HG02943 (cell line): ENCODE measurements around the gene RBM12.

ENCODE experiments used
- ATAC-seq: cut with Tn5 transposase; IDR thresholded peaks from one replicate; pipeline ENCODE4 v1.9.1; 2021; ENCODE audit warnings: mild to moderate bottlenecking, low read depth, moderate library complexity; ENCODE audit not compliant: unreplicated experiment

The RBM12 gene

DNA sequence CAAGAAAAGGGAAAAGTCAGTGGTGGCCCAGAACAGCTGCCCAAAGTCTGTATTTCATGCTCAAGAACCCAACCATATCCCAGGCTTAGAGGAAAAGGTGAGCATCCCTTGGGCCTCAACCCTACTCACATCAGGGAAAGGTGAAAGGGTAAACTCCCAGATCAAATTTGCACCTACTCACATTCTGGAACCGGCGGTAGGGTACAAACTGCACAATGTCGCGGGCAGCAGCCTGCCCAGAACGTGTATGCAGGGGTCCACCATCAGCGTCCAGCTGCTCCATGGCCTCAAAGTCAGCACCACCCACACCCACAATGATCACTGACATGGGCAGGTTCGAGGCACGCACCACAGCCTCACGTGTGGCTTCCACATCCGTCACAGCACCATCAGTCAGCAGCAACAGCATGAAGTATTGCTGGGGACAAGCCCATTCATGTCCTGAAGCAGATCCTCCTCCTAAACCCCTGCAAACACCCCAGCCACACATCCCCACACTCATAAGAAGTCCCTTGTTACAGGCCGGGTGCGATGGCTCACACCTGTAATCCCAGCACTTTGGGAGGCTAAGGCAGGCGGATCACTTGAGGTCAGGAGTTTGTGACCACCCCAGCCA lies 38.2 kb downstream of the RBM12 start:
- no peak for ATAC-seq

DNA sequence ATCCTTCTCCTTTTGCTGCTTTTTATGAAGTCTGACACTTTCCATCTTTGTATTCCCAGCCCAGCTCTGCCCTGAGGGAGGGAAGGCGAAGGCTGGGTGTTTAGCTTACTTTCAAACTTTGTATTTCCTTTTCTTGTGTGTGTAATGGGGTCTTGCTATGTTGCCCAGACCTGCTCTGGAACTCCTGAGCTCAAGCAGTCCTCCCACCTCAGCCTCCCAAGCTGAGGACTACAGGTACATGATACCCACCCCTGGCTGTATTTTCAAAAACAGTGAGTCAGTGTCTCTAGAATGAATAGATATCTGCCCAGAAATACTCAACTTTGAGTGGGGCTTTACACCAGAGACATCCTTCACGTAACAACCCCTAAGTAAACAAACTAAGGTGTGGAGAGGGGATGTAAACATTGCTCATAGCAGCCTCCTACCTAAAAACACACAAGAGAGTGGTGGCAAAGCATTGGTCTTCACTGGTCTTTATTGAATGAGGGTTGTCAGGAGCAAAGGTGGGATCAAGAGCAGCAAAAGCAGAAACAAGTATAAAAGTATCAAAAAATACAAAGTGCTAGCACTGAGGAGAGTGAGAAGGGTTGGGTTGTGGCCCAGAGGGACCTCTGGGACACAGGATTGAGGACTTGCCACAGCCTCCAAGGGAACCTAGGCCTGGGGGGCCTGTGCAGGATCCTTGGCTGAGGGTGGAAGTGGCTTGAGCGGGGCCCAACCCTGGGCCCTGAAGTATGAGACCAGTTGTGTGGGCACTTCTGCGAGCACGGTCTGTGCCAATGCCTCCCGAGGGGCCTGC lies 38.9 kb downstream of the RBM12 start:
- ATAC-seq = no peak

DNA sequence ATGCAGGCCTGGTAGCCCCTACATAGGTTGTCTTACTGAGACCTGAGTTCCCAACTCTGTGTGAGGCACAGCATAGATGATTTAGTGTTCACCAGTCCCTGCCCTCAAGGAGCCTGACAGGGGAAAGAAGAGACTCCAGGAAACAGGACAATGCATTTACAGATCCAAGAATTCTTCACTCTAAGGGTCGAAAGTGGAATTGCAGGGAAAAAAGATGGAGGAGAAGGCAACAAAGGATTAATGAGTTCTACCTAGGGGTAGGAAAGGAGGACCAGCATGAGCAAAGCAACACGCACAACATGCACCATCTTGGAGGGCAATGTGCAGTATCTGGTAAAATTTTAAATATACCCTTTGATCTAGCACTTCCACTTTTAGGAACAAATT lies 43.1 kb downstream of the RBM12 start:
- ATAC-seq = no peak

DNA sequence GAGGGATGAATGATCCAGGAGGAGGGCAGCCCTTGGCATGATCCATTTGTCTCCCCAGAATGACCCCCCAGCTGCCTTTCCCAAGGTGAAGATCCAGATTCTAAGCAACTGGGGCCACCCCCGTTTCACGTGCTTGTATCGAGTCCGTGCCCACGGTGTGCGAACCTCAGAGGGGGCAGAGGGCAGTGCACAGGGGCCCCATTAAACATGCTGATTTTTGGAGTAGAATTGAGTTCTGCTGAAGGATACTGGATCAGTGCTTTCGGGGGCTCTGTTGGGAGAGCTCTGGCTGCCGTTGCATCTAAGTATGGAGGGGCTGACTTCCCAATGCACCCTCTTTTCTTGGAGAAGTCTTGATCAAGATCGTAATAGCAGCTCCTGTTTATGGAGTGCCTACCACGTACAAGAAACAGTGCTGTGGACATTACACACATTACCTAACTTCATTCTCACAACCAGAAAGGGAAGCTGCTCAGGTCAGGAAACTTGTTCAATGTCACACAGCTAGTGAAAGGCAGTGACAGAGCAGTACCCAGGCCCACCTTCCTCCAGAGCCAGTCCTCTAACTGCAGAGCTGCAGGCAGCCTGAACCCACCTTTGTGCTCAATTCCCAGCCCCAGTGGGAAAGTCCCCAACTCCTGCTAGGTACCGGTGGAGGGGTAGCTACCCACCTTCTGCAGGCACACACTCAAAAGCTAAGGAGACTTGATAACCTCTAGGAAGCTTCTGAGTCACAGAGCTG lies 43.7 kb downstream of the RBM12 start:
- no peak for ATAC-seq

DNA sequence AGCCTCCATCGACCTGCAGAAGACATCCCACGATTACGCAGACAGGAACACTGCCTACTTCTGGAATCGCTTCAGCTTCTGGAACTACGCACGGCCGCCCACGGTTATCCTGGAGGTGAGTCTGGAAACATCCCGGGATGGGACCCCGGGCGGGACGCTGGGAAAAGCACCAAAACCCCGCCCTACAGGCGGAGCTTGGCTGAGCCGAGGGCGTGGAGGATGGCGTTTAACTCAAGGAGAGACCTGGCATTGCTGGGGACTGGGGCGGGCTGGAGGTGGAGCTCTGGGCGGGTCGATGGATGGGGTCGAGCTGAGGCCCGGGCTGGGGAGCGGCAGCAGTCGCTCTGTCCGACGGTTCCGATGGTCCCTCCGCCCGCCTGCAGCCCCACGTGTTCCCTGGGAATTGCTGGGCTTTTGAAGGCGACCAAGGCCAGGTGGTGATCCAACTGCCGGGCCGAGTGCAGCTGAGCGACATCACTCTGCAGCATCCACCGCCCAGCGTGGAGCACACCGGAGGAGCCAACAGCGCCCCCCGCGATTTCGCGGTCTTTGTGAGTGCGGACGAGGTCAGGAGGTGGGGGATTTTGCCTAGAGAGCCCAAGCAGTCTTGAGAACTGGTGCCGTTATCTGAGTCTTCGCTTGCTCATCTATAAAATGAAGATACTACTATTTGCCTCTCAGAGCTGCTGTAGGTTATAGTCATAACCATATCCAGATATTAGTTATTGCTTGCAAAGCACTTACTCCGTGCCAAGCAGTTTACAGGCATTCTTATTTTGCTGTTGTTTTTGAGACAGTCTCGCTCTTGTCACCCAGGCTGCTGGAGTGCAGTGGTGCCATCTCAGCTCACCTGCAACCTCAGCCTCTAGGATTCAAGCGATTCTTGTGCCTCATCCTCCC lies 45.3 kb downstream of the RBM12 start:
- ATAC-seq = no peak

DNA sequence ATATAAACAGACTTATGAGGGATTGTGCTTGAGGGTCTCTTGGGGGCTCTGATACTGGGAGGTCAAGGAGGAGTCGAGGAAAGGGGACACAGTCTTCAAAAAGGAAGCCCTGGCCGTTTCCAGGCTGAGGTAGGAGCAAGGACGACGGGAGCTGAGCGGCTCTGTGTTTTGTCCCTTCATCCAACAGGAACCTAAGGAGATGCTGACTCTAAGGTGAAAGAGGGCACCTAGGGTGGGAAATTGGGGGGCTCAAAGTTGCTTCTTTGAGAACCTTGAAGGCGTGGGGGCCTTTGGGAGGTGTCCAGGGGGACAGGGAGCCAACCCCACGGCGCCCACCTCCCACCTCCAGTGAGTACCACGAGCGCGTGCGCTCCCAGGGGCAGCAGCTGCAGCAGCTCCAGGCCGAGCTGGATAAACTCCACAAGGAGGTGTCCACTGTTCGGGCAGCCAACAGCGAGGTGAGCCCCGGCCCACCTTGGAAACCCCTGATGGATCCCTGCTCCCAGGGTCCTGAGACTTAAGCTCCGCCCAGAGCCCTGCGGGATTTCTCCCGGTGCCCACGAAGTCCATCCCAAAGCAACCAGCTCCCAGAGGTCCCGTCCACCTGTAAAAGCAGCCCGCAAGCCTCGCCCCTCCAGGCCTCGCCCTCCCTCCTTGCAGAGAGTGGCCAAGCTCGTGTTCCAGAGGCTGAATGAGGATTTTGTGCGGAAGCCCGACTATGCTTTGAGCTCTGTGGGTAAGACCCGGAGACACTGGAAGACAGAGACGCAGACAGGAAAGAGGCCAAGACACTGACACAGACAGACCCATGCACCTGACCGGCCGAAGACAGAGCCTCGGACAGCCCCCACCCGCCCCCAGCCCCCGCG lies 46.2 kb downstream of the RBM12 start:
- ATAC-seq = no peak

DNA sequence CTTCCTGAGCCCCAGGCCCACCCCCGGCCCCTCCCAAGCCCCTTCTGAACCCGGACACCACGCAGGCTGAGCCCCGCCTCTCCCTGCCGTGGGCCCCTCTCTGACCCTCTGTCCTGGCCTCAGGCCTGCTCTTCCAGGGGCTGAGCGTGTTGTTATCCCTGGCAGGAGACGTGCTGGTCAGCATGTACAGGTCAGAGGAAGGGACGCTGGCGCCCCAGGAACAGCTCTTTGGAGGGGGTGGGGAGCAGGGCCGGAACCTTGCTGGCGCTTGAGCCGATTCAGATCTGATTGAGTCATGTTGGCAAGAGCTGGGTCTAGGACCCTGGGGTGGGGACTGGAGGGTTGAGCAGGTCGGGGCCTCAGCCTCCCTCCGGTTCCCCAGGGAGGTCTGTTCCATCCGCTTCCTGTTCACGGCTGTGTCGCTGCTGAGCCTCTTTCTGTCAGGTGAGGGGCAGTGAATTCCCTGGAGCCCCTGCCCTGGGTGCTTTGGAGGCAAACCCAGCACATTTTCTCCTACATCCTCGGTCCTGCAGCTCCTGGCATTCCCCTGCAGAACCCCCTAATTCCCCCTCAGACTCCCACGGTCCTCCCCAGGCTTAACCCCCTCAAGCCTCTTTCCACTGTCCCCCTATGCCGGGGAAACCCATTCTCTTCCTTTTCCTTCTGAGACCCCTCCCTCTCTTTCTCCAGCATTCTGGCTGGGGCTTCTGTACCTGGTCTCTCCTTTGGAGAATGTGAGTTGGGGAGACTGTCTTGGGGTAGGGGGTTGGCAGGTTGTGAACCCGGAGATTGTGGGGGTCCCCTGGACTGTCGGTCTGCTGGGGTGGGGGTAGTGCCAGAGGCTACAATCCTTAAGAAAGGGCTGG lies 47.1 kb downstream of the RBM12 start:
- ATAC-seq = no peak

DNA sequence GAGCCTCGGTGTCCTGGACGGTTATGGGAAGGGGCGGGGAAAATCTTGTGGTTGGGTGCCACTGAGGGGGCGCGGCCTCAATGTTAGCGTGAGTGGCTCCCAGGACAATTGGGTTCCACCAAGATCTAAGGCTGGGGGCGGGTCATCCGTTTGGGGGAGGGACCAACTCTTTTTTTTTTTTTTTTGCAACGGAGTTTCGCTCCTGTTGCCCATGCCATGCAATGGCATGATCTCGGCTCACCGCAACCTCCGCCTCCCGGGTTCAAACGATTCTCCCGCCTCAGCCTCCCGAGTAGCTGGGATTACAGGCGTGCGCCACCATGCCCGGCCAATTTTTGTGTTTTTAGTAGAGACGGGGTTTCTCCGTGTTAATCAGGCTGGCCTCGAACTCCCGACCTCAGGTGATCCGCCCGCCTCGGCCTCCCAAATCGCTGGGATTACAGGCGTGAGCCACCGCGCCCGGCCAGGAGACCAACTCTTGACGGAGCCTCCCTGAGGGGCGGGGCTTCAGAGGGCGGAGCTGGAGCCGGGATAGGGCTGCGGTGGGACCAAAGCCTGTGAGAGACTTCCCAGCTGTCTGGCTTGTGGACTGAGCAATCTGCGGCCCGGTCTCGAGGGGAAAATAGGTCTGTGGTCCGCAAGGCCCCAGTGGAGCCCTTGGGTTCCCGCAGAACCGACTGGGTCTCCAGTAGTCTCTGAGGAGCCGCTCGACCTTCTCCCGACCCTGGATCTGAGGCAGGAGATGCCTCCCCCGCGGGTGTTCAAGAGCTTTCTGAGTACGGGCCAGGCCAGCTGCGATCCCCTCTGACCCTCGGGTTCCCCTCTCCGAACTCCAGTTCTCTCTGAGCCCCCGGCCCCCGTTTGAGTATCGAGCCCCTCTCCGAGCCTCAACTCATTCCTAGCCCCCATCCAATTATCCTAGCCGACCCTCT lies 48.0 kb downstream of the RBM12 start:
- ATAC-seq = no peak

DNA sequence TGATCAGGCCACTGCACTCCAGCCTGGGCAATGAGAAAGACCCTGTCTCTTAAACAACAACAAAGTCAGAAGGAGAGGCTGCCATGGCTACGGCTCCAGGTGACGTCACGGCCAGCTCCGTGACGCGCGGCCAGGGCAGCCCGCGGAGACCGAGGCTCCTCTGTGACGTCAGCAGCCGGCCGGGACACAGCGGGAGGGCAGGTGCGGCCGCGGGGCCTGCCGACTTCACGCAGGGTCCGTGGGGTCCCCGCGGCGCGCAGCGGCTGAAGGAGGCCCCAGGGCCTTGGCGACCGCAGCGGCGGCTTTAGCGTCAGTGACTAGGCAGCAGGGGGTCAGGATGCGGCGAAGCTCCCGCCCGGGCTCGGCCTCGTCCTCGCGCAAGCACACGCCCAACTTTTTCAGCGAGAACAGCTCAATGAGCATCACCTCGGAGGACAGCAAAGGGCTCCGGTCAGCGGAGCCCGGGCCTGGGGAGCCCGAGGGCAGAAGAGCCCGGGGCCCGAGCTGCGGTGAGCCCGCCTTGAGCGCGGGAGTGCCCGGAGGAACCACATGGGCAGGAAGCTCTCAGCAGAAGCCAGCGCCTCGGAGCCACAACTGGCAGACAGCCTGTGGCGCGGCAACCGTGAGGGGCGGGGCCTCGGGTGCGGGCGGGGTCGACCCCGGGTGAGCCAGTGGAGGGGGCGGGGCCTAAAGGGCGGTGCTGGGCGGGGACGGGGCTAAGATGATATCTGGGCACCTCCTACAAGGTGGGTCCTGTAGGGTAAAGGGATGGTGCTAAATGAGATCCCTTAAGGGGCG lies 48.8 kb downstream of the RBM12 start, which contains the start of gene SPAG4:
TSS of gene SPAG4 (plus strand) at position 163 of the 798 bp plus-strand sequence. CDS start at position 338, 175 bp downstream.
- ATAC-seq = peak; percentile 75

DNA sequence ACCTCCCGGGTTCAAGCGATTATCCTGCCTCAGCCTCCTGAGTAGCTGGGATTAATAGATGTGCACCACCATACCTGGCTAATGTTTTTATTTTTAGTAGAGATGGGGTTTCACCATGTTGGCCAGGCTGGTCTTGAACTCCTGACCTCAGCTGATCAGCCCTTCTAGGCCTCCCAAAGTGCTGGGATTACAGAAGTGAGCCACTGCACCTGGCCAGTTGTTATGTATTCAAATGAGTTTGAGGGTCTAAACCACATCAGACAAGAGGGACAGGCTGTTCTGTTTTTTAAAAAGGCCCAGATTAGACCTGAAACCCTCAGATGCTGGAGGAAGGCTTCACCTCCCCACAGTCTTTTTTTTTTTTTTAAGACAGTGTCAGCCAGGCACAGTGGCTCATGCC lies 53.2 kb downstream of the RBM12 start:
- no peak for ATAC-seq

DNA sequence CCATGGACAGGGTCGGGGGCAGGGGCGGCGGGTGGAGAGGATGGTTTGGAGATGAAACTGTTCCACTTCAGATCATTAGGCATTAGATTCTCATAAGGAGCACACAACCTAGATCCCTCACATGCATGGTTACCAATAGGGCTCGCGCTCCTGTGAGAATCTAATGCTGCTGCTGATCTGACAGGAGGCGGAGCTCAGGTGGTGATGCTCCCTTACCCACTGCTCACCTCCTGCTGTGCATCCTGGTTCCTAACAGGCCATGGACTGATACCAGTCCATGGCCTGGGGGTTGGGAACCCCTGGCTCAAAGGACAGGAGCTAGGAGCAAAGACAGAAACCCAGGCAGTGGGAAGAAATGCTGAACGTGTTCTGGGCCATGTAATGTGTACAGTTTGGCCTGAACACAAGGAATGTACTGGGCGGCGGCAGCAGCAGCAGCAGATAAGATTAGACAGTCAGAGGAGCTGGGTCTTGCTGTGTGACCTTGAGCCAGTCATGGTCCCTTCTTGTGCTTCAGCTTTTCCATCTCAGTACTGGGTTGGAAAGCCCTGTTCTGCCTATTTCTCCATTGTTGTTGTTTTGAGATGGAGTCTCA lies 53.8 kb downstream of the RBM12 start:
- no peak for ATAC-seq

DNA sequence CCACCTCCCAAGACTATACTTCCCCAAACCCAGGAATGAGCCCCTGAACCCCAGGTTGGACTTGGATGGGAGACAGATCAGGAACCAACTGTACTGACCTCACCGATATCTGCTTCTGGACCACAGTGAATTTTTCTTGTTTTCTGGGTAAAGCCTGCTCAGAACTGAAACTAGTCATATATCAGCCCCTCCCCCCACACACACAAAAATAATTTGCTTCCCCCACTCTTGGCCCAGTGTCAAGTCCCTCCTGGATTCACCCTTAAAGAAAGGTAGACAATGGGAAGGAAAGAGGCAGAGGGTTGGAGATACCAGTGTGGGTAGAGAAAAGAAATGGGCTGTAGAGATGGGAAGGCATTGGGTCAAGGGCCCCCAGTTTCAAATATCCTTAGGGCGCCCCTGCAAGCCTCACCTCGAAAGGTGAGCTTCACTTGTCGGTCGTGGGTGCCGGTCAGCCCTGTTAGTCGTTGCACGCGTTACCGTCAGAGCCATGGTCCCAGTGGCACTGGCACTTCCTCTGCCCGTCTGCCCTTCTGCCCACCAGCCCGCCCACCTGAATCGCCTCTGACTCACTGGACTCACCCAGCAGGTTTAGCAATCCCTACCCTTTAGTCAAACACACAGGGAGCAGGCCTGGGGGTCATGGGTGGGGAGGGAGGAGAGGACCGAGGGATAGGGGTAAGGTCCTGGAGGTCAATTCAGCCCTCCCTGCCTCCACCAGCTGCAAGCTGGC lies 57.5 kb downstream of the RBM12 start:
- ATAC-seq = no peak

DNA sequence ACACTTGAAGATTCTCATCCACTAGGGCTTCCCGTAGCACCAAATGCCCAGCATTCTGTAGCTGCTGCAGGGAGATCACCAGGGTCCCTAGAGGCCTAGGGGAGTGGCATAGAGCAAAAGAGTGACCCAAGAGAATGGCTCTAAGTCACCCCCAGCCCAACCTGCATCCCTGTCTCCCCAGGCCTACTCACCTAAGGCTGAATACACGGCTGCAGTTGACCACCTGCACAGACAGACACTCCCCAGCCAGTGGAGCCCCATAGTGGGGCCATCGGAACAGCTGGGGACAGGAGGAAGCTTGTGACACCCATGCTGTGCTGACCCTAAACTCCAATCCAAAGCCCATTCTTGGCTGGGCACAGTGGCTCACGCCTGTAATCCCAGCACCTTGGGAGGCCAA lies 58.6 kb downstream of the RBM12 start:
- ATAC-seq = no peak

DNA sequence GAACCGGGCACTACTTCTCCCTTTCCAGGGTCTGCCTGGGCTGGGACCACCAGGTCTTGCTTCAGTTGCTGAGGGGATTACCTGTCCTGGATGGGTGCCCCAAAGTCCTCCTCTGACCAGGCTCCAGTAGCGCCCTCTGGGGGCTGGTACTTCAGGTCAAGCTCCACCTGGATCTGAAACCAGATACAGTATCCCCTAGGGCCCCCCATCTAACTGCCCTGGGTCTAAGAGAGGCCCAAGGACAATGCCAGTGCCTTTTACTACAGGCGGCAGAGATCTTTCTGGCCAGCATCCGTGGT lies 60.3 kb downstream of the RBM12 start:
- ATAC-seq = no peak

DNA sequence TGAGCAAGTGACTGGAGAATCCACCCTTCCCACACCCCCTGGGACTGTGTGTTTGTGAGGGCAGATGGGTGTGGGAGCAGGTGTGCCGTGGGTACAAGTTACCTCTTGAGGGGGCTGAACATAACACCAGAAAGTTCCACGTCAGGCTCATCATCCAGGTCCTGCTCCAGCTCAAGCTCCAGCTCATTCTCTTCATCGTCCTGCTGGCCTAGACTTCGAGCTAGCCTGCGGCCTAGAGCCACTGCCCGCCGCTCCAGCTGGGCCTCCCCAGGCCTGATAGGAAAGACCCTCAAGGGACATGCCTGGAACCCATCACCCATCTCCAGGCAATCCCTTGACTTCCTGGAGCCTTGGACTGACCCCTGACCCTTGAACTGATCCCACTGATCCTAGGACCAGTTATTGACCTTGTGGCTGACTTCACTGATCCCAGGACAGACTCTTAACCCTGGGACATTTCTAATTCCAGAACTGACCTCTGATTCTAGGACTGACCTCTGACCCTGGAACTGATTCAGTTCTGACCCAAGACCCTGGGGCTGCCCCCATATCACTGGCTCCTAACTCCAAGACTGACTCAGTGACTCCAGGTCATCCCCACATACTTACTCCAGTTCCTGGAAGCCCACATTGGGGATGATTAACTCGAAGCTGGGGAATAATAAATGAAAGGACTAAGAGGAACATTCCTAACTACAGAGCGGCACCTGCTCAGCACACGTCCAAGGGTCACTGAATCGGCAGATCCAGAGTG lies 60.8 kb downstream of the RBM12 start:
- ATAC-seq = no peak
